ENCODE results near the gene IGFBP7. TPM values are rescaled to one million over a fixed set of nuclear protein-coding genes. Genes with fewer than 3 reads are reported as not detected.

Gene IGFBP7
- total and polyA plus RNA-seq, 10 of the 15 experiments (the other 5 are each of a cell fraction or from before 2014, with no cell fraction given) = 0.69 to 1.9 (median 1.4) TPM; not detected in 5

DNA sequence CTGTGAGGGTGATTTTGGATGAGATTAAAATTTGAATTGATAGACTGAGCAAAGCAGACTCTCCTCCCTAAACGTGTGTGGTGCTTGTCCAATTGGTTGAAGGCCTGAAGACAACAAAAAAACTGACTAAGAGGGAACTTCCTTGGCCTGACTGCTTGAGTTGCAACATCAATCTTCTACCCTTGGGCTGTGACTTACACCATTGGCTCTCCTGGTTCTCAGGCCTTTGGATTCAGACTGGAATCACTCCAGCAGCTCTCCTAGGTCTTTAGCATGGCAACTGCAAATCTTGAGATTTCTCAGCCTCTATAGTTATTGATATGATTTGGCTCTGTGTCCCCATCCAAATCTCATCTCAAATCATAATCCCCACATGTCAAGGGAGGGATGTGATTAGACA, 49.7 kb upstream of the IGFBP7 start (continued):
- TF ChIP-seq ETV6 (conservative IDR thresholded peaks at IDR 0.05 in 1 of 2, IDR thresholded peaks at IDR 0.05 in 1 of 2; ENCODE audit: borderline replicate concordance in 1 of 2, low read depth in 1 of 2) (no peak), BACH1 (IDR thresholded peaks at IDR 0.05; ENCODE audit: borderline replicate concordance) (no peak), CEBPB (IDR thresholded peaks at IDR 0.05; ENCODE audit: borderline replicate concordance in 1 of 2, low read depth in 2 of 2, low read length in 2 of 2) (no peak), NRF1 (conservative IDR thresholded peaks at IDR 0.05; ENCODE audit: low read depth, low read length) (no peak)
- TF ChIP-seq, protein P1, sequence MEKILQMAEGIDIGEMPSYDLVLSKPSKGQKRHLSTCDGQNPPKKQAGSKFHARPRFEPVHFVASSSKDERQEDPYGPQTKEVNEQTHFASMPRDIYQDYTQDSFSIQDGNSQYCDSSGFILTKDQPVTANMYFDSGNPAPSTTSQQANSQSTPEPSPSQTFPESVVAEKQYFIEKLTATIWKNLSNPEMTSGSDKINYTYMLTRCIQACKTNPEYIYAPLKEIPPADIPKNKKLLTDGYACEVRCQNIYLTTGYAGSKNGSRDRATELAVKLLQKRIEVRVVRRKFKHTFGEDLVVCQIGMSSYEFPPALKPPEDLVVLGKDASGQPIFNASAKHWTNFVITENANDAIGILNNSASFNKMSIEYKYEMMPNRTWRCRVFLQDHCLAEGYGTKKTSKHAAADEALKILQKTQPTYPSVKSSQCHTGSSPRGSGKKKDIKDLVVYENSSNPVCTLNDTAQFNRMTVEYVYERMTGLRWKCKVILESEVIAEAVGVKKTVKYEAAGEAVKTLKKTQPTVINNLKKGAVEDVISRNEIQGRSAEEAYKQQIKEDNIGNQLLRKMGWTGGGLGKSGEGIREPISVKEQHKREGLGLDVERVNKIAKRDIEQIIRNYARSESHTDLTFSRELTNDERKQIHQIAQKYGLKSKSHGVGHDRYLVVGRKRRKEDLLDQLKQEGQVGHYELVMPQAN (conservative IDR thresholded peaks at IDR 0.05) = no peak
- TF ChIP-seq, protein P2, sequence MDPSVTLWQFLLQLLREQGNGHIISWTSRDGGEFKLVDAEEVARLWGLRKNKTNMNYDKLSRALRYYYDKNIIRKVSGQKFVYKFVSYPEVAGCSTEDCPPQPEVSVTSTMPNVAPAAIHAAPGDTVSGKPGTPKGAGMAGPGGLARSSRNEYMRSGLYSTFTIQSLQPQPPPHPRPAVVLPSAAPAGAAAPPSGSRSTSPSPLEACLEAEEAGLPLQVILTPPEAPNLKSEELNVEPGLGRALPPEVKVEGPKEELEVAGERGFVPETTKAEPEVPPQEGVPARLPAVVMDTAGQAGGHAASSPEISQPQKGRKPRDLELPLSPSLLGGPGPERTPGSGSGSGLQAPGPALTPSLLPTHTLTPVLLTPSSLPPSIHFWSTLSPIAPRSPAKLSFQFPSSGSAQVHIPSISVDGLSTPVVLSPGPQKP (IDR thresholded peaks at IDR 0.05; ENCODE audit: low read depth, low read length) = no peak
- TF ChIP-seq, protein P3, sequence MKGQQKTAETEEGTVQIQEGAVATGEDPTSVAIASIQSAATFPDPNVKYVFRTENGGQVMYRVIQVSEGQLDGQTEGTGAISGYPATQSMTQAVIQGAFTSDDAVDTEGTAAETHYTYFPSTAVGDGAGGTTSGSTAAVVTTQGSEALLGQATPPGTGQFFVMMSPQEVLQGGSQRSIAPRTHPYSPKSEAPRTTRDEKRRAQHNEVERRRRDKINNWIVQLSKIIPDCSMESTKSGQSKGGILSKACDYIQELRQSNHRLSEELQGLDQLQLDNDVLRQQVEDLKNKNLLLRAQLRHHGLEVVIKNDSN (IDR thresholded peaks at IDR 0.05; ENCODE audit: borderline replicate concordance, extremely low read length, insufficient read depth, low read depth, low read length) = no peak
- TF ChIP-seq, protein P4, sequence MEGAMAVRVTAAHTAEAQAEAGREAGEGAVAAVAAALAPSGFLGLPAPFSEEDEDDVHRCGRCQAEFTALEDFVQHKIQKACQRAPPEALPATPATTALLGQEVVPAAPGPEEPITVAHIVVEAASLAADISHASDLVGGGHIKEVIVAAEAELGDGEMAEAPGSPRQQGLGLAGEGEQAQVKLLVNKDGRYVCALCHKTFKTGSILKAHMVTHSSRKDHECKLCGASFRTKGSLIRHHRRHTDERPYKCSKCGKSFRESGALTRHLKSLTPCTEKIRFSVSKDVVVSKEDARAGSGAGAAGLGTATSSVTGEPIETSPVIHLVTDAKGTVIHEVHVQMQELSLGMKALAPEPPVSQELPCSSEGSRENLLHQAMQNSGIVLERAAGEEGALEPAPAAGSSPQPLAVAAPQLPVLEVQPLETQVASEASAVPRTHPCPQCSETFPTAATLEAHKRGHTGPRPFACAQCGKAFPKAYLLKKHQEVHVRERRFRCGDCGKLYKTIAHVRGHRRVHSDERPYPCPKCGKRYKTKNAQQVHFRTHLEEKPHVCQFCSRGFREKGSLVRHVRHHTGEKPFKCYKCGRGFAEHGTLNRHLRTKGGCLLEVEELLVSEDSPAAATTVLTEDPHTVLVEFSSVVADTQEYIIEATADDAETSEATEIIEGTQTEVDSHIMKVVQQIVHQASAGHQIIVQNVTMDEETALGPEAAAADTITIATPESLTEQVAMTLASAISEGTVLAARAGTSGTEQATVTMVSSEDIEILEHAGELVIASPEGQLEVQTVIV (IDR thresholded peaks at IDR 0.05; ENCODE audit: borderline replicate concordance, partially characterized antibody) = no peak
- TF ChIP-seq, protein P5, sequence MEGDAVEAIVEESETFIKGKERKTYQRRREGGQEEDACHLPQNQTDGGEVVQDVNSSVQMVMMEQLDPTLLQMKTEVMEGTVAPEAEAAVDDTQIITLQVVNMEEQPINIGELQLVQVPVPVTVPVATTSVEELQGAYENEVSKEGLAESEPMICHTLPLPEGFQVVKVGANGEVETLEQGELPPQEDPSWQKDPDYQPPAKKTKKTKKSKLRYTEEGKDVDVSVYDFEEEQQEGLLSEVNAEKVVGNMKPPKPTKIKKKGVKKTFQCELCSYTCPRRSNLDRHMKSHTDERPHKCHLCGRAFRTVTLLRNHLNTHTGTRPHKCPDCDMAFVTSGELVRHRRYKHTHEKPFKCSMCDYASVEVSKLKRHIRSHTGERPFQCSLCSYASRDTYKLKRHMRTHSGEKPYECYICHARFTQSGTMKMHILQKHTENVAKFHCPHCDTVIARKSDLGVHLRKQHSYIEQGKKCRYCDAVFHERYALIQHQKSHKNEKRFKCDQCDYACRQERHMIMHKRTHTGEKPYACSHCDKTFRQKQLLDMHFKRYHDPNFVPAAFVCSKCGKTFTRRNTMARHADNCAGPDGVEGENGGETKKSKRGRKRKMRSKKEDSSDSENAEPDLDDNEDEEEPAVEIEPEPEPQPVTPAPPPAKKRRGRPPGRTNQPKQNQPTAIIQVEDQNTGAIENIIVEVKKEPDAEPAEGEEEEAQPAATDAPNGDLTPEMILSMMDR (IDR thresholded peaks at IDR 0.05 in 2 of 3, conservative IDR thresholded peaks at IDR 0.05 in 1 of 3; ENCODE audit: control insufficient read depth in 2 of 3, extremely low read depth in 1 of 3, insufficient read depth in 1 of 3, low read depth in 3 of 3, low read length in 3 of 3) = no peak

Measured in GM12878 (cell line).